Measurements from ENCODE around the gene MT1M.

DNA sequence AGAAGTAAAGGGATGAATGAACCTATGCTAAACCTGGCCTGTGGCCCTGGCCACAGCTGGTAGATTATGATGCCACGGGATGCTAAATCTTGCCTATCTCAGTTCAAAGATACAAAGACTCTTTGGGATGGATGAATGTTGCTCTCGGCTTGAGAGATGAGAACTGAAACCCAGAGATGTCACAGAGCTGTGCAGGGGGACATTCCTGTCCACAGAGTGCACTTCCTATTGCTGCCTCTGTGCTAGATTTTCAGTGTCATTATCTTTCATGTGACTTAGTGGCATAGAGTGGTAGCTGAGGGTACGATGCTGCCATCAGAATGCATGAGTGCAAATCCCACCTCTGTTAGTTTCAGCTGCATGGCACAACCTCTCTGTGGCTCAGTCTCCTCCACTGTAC is 2.3 kb upstream of the MT1M start:
- TF ChIP-seq, protein P1, sequence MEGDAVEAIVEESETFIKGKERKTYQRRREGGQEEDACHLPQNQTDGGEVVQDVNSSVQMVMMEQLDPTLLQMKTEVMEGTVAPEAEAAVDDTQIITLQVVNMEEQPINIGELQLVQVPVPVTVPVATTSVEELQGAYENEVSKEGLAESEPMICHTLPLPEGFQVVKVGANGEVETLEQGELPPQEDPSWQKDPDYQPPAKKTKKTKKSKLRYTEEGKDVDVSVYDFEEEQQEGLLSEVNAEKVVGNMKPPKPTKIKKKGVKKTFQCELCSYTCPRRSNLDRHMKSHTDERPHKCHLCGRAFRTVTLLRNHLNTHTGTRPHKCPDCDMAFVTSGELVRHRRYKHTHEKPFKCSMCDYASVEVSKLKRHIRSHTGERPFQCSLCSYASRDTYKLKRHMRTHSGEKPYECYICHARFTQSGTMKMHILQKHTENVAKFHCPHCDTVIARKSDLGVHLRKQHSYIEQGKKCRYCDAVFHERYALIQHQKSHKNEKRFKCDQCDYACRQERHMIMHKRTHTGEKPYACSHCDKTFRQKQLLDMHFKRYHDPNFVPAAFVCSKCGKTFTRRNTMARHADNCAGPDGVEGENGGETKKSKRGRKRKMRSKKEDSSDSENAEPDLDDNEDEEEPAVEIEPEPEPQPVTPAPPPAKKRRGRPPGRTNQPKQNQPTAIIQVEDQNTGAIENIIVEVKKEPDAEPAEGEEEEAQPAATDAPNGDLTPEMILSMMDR (IDR thresholded peaks at IDR 0.05), result no peak
- TF ChIP-seq POLR2A (IDR thresholded peaks at IDR 0.05), result no peak
